OCI-LY1 (cell line): ENCODE results near the gene OLFM1.

Source experiments
- H2AFZ ChIP-seq: fragments of 200-600 bp; sonication (generic), shearing (Covaris generic); 2 replicates; pipeline ENCODE4 v1.6.0; 2014; ENCODE audit warnings: antibody characterized with exemption, mild to moderate bottlenecking, low read length
- H3F3A ChIP-seq: fragments of 200-600 bp; sonication (generic), shearing (Covaris generic); 2 replicates; pipeline ENCODE4 v1.6.0; 2014; ENCODE audit warnings: mild to moderate bottlenecking, antibody characterized with exemption, low read length, moderate library complexity; ENCODE audit not compliant: insufficient read depth
- H3K27ac ChIP-seq: fragments of 200-600 bp; sonication (generic); 2 replicates; pipeline ENCODE4 v1.5.1; 2014; ENCODE audit warnings: low read length, mixed run types, mild to moderate bottlenecking, low read depth; ENCODE audit not compliant: poor library complexity, severe bottlenecking
- H3K27me3 ChIP-seq: fragments of 200-600 bp; sonication (generic); 2 replicates; pipeline ENCODE4 v1.6.0; 2014; ENCODE audit warnings: antibody characterized with exemption, mild to moderate bottlenecking, low read length, moderate library complexity; ENCODE audit not compliant: insufficient read depth
- H3K36me3 ChIP-seq: fragments of 200-600 bp; sonication (generic); 2 replicates; pipeline ENCODE4 v1.6.1; 2014; ENCODE audit warnings: mild to moderate bottlenecking, antibody characterized with exemption, low read length, moderate library complexity, mixed read lengths; ENCODE audit not compliant: insufficient read depth
- H3K4me1 ChIP-seq: fragments of 200-600 bp; sonication (generic); 2 replicates; pipeline ENCODE4 v1.5.1; 2014; ENCODE audit warnings: mild to moderate bottlenecking, low read length, moderate library complexity; ENCODE audit not compliant: insufficient read depth, severe bottlenecking
- H3K4me2 ChIP-seq: fragments of 200-600 bp; sonication (generic), shearing (Covaris generic); 2 replicates; pipeline ENCODE4 v1.6.1; 2014; ENCODE audit warnings: low read length
- H3K4me3 ChIP-seq: fragments of 200-600 bp; sonication (generic); 2 replicates; pipeline ENCODE4 v1.5.1; 2014; ENCODE audit warnings: low read length, low read depth, mild to moderate bottlenecking, mixed read lengths; ENCODE audit not compliant: poor library complexity, severe bottlenecking
- H3K79me2 ChIP-seq: fragments of 200-600 bp; shearing (Covaris generic); 2 replicates; pipeline ENCODE4 v1.6.1; 2016; ENCODE audit warnings: mixed run types, low read length, mixed read lengths; ENCODE audit not compliant: insufficient read depth
- H3K9ac ChIP-seq: fragments of 200-600 bp; sonication (generic), shearing (Covaris generic); 2 replicates; pipeline ENCODE4 v1.6.1; 2014; ENCODE audit warnings: mild to moderate bottlenecking, low read length, mixed read lengths
- H3K9me2 ChIP-seq: fragments of 200-600 bp; sonication (generic), shearing (Covaris generic); 2 replicates; pipeline ENCODE4 v1.6.1; 2014; ENCODE audit warnings: low read depth, mild to moderate bottlenecking, low read length, mixed read lengths
- H3K9me3 ChIP-seq: fragments of 200-600 bp; shearing (Covaris generic); 2 replicates; pipeline ENCODE4 v1.6.1; 2014; ENCODE audit warnings: low read length, mixed read lengths
- H4K20me1 ChIP-seq: fragments of 200-600 bp; sonication (generic), shearing (Covaris generic); 2 replicates; pipeline ENCODE4 v1.6.0; 2016; ENCODE audit warnings: mild to moderate bottlenecking, low read length; ENCODE audit not compliant: insufficient read depth
- CTCF ChIP-seq: fragments of 200-600 bp; sonication (generic), shearing (Covaris generic); IDR thresholded peaks from 2 replicates; pipeline ENCODE4 v1.5.1; 2017; ENCODE audit warnings: mild to moderate bottlenecking, antibody characterized with exemption, low read length, moderate library complexity, mixed read lengths
- EZH2 ChIP-seq: fragments of 200-600 bp; sonication (generic), shearing (Covaris generic); IDR thresholded peaks from 2 replicates; pipeline ENCODE4 v1.8.0; 2017; ENCODE audit warnings: borderline replicate concordance, mixed run types, mild to moderate bottlenecking, antibody characterized with exemption, low read length, moderate library complexity, mixed read lengths

OLFM1 gene

DNA sequence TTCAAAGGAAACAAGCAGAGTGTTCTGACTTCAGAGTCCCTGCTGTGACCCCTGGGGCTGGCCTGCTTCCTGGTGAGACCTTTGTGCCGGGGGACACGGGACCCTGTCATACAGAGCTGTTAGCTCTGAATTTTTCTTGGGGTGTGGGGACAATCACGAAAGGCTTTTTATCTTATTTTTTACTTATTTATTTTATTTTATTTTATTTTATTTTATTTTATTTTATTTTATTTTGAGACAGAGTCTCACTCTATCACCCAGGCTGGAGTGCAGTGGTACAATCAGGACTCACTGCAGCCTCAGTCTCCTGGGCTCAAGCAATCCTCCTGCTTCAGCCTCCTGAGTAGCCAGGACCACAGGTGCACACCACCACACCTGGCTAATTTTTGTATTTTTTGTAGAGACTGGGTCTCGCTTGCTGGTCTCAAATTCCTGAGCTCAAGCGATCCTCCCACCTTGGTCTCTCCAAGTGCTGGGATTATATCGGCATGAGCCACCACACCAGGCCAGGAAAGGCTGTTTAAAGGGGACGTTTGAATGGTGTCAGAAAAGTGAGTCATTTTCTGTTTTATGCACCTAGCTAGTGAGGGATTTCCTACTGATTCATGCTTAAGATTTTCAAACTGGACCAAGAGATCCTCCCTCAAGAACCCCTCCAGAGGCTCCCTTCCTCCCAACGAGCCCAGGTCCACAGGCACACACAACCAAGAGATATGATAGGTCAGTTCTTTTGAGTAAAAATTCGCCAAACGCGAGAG, 75.7 kb downstream of the OLFM1 start:
- Histone ChIP-seq H3K9ac (no peak overlapping the region), H3K27me3 (peaks cover 5% of the 10 kb centered on the region; the same call in 1 of the 2 replicates), H4K20me1 (no peaks in the 10 kb centered on the region), H2AFZ (no peak overlapping the region), H3K27ac (no peak overlapping the region), H3K4me1 (no peaks in the 10 kb centered on the region), H3K4me3 (no peak overlapping the region), H3K79me2 (no peaks in the 10 kb centered on the region), H3K36me3 (no peaks in the 10 kb centered on the region), H3K9me2 (no peaks in the 10 kb centered on the region), H3K9me3 (no peaks in the 10 kb centered on the region), H3F3A (no peaks in the 10 kb centered on the region), H3K4me2 (no peak overlapping the region)
- no peak for TF ChIP-seq CTCF
- no peak for TF ChIP-seq EZH2

GRCh38 chr9:135164036-135164435, 76.6 kb downstream of the OLFM1 start:
- no peak for TF ChIP-seq CTCF
- no peak for TF ChIP-seq EZH2
- H3K79me2 ChIP-seq: no peaks in the 10 kb centered on the region
- no peaks in the 10 kb centered on the region for H3K4me1 ChIP-seq
- no peaks in the 10 kb centered on the region for H3K36me3 ChIP-seq
- H3K27ac ChIP-seq: no peak overlapping the region
- no peaks in the 10 kb centered on the region for H3K9me2 ChIP-seq
- H3F3A ChIP-seq: no peaks in the 10 kb centered on the region
- no peak overlapping the region for H3K9ac ChIP-seq
- H3K4me2 ChIP-seq: no peak overlapping the region
- H4K20me1 ChIP-seq: no peaks in the 10 kb centered on the region
- H2AFZ ChIP-seq: no peak overlapping the region
- no peak overlapping the region for H3K4me3 ChIP-seq
- H3K27me3 ChIP-seq: peaks cover 5% of the 10 kb centered on the region; the same call in 1 of the 2 replicates
- no peaks in the 10 kb centered on the region for H3K9me3 ChIP-seq

DNA sequence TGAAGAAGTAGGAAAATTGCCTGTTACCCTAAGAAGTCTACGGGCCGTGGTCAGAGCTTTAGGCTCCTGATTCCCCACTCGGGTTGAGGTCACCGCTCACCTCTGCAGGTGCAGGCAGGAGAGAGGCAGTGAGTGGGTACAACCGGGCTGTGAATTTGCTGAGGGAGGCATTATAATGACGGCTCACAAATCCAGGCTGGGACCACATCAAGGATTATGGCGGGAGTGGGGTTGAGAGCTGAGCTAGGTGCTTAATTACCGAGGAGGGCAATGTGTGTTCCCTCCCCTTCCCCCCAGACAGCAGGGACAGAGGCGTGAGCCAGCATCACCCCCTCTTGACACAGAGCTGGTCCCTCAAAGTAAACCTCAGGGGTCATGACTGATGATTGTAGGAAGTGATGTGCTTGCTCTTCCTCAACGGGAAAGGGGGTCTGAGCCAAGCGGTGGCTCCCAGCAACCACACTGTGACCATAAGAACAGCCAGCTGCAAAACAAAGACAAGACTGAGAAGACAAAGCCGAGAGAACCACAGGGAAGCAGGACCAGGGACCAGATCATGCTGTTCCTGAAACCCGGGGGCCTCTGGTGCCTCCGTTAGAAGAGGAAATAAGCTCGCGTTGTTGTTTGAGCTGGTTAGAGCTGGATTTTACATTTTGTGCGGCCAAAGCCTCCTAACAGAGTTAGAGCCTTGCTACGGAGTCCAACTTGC, 77.7 kb downstream of the OLFM1 start:
- Histone ChIP-seq H3F3A (no peaks in the 10 kb centered on the region), H2AFZ (no peak overlapping the region), H3K9ac (no peak overlapping the region), H3K9me2 (no peaks in the 10 kb centered on the region), H3K4me2 (no peak overlapping the region), H3K4me3 (no peak overlapping the region), H3K79me2 (no peaks in the 10 kb centered on the region), H3K27ac (no peak overlapping the region), H3K9me3 (no peaks in the 10 kb centered on the region), H4K20me1 (no peaks in the 10 kb centered on the region), H3K36me3 (no peaks in the 10 kb centered on the region), H3K4me1 (no peaks in the 10 kb centered on the region), H3K27me3 (peaks cover 5% of the 10 kb centered on the region; the same call in 1 of the 2 replicates)
- TF ChIP-seq EZH2 (no peak), CTCF (no peak)
